Activated naive CD8-positive, alpha-beta T cell treated with anti-CD3 and anti-CD28 coated beads for 36 hours (primary cell): ENCODE measurements around the gene DNAJC7. TPM values are rescaled to one million over a fixed set of nuclear protein-coding genes. Genes with fewer than 3 reads are reported as not detected.
"Not testable (repeated sequence)": the region's sequence is repeated elsewhere in the genome, so short reads cannot be mapped to it uniquely, and the experiment has no call there.

Experiments
- DNase-seq: peaks from one replicate; pipeline ENCODE4 v3.0.0; 2021
- H3K27ac Mint-ChIP-seq: one replicate; pipeline ENCODE4 v1.8.0; 2022; ENCODE audit warnings: mild to moderate bottlenecking, moderate library complexity, mixed read lengths
- H3K27me3 Mint-ChIP-seq: one replicate; pipeline ENCODE4 v1.8.0; 2022; ENCODE audit warnings: mild to moderate bottlenecking, mixed read lengths
- H3K36me3 Mint-ChIP-seq: one replicate; pipeline ENCODE4 v1.8.0; 2021; ENCODE audit warnings: mild to moderate bottlenecking, mixed read lengths
- H3K4me1 Mint-ChIP-seq: one replicate; pipeline ENCODE4 v1.8.0; 2021; ENCODE audit warnings: mixed read lengths
- H3K4me3 Mint-ChIP-seq: one replicate; pipeline ENCODE4 v1.8.0; 2022; ENCODE audit warnings: mild to moderate bottlenecking, moderate library complexity, mixed read lengths
- H3K9me3 Mint-ChIP-seq: one replicate; pipeline ENCODE4 v1.8.0; 2022; ENCODE audit warnings: mixed read lengths
- total RNA-seq, 2 experiments: library from RNA; stranded (reverse); gene quantifications; one replicate each; pipeline ENCODE4 v1.2.3, GENCODE V29; 2021

DNAJC7 gene
- total RNA-seq, 2 experiments from 2014 or later = 103 to 106 TPM

DNA sequence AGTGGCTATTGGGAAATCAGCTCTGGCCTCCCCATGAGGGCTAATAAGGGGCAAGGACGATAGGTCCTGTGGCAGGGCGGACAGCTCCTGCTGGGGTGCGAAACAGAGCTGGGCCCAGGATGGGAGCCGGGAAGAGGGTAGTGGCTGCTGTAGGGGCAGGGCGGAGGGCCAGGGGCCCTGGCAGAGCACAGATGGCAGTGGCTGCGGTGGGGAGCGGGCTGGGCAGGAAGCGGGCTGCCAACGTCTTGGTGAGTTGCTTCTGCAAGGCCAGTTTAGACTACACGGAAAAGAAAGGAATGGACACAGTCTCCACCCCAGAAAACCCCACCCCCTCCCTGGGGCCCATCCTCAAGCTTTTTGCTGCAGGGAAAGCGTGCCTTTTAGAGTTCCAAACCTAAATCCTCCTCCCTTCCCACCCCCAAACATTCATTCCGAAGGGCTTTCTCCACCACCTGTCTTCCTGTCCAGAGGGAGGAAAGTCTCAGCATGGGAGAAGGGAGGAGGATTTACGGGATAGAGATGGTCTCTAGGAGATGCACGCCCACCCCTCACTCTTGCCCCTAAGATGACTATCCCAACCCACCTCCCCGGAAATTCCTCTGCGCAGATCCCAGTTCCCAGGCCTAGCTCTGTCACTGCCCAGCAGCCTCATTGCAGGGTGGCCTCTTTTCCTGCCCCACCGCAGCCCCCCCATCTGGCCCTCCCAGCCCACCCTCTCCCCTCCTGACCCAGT is 9.8 kb upstream of the DNAJC7 start:
- H3K27ac Mint-ChIP-seq = no peak overlapping the region
- no peaks in the 10 kb centered on the region for H3K27me3 Mint-ChIP-seq
- peak overlapping the region; percentile 14 for H3K4me3 Mint-ChIP-seq
- DNase-seq = no peak
- H3K9me3 Mint-ChIP-seq = no peaks in the 10 kb centered on the region
- H3K4me1 Mint-ChIP-seq = peaks cover 9% of the 10 kb centered on the region
- H3K36me3 Mint-ChIP-seq = peaks cover 6% of the 10 kb centered on the region

DNA sequence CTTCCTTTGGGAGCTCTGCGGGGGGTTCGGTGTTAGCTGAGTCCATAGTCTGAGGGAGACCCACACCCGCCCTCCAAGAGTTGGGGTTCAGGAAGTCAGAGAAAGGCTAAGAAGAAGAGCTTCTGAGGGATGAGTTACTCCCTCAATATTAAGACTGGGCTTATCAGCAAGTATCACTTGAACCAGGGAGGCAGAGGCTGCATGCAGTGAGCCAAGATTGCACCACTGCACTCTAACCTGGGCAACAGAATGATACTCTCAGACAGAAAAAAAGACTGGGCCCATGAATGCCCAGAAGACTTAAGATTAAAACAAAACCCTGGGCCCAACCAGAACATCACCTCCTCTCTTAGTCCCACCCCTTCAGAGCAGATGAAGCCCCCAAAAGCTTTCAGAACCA is 8.7 kb upstream of the DNAJC7 start:
- H3K4me1 Mint-ChIP-seq = peaks cover 16% of the 10 kb centered on the region
- DNase-seq = no peak
- no peak overlapping the region for H3K27ac Mint-ChIP-seq

DNA sequence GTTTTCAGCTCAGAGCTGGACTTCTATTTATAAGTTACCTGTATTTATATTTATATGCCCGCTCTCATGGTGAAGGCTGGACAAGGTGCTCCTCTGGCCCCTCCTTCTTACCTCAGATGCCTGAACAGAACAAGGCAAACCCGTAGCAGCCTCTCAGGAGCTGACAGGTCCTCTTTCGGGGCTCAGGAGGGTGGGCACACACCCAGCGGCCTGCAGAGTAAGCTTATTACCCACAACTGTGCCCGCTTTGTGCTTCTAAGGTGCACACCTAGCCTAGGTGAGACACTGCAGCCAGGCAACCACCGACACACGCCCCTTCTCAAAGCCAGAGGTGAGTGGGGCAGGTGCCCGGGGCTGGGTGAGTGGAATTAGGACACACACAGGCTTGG is 7.9 kb upstream of the DNAJC7 start:
- peaks cover 6% of the 10 kb centered on the region for H3K36me3 Mint-ChIP-seq

More for the DNA sequence above, 8.7 kb upstream of the DNAJC7 start:
- peaks cover 6% of the 10 kb centered on the region for H3K36me3 Mint-ChIP-seq
- no peaks in the 10 kb centered on the region for H3K9me3 Mint-ChIP-seq
- H3K4me3 Mint-ChIP-seq = no peak overlapping the region
- H3K27me3 Mint-ChIP-seq = no peaks in the 10 kb centered on the region

DNA sequence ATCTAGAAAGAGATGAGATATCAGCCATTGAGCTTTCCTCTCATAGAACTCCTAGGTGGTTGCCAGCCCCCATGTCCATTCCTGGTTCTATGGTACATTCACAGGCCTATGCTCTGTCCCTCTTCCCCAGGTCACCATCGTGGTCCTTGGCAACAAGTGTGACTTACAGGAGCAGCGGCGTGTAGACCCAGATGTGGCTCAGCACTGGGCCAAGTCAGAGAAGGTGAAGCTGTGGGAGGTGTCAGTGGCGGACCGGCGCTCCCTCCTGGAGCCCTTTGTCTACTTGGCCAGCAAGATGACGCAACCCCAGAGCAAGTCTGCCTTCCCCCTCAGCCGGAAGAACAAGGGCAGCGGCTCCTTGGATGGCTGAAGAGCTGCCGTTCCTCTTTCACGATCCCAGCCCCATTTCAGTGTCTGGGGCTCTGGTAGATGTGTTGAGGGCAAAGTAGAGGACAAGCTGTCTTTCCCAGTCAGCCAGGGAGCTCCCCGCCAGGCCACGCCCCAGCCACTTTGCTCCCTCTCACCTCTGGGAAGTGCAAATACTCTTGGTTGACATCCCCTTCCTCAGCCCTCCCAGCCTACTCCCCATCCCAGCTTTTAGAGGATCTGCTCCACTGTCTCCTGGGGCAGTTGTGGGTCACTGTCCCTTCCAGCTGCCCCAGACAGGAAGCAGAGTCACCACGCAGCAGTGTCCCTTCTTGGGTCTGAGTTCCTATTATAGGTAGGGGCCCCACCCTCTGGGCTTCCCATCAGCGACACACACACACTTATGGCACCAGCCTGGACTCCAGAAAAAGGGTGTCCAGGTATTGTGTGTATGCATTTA is 6.5 kb upstream of the DNAJC7 start:
- peaks cover 1% of the 10 kb centered on the region for H3K9me3 Mint-ChIP-seq
- H3K27me3 Mint-ChIP-seq = no peaks in the 10 kb centered on the region
- peak overlapping the region; percentile 25 for H3K27ac Mint-ChIP-seq
- DNase-seq = no peak
- peaks cover 28% of the 10 kb centered on the region for H3K4me1 Mint-ChIP-seq
- H3K4me3 Mint-ChIP-seq = no peak overlapping the region
- peaks cover 9% of the 10 kb centered on the region for H3K36me3 Mint-ChIP-seq

More for the DNA sequence above, 7.9 kb upstream of the DNAJC7 start:
- Mint-ChIP-seq H3K27me3 (no peaks in the 10 kb centered on the region), H3K27ac (peak overlapping the region; percentile 80), H3K9me3 (no peaks in the 10 kb centered on the region), H3K4me3 (no peak overlapping the region), H3K4me1 (peaks cover 22% of the 10 kb centered on the region)
- no peak for DNase-seq

DNA sequence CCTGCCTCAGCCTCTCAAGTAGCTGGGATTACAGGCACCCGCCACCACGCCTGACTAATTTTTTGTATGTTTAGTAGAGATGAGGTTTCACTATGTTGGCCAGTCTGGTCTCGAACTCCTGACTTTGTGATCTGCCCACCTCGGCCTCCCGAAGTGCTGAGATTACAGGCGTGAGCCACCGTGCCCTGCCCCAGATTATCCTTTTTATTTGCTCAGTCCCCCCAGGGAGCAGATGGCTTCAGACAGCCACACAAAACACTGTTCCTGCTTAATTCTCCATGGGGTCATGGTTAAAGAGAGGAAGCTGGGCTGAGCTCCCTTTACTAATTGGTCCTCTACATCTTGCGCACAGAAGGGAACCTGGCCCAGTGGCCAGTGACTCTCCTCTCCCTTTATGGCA is 3.6 kb upstream of the DNAJC7 start:
- not testable (repeated sequence) for DNase-seq, H3K9me3 Mint-ChIP-seq, H3K27me3 Mint-ChIP-seq
- H3K27ac Mint-ChIP-seq = peak overlapping the region; percentile 85
- H3K4me1 Mint-ChIP-seq = peaks cover 39% of the 10 kb centered on the region
- H3K36me3 Mint-ChIP-seq = peaks cover 20% of the 10 kb centered on the region
- H3K4me3 Mint-ChIP-seq = peak overlapping the region; percentile 91

DNA sequence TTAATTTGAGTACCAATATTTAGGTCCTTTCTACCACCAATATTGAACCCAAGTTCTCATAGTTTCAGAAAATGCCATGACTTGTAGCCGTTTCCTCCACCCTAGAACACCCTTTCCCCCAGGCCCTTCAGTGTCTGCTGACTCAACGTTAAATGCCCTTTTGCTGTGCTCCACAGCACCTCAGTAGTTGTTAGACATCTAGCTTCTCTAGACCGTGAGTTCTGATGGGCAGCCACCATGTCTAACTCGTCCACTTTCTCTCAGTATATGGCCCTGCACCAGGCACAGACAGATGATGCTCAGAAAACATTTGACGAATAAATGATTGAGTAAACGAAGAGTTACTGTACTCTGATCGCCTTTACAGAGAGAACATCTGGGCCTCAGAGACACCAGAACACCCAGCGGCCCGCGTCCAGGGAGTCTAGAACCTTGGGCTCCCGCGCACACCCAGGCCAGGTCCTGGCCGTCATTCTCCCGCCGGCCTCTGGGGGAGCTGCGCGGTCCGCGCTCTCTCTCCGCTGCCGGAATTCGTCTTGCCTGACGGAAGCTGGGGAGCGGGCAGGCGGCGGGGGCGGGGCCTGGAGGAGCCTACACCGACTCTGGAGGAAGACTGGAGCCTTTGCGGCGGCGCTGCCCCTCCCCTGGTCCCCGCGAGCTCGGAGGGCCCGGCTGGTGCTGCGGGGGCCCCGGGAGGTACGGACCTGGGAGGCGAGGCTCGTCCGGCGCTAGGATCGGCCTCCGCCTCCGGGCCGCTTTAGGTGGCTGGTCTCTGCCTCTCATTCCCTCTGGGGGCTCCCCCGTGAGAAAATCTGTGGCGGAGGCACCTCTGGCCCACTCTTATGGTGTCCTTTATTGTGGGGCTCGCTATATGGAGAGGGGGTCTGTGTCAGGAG is 2.5 kb upstream of the DNAJC7 start, which contains the start of gene NKIRAS2:
Gene NKIRAS2, plus strand, starts transcription at position 582 of the 896 bp plus-strand sequence. CDS start 1,488 bp downstream, outside the sequence.
- H3K9me3 Mint-ChIP-seq = peaks cover 1% of the 10 kb centered on the region
- H3K4me1 Mint-ChIP-seq = peaks cover 45% of the 10 kb centered on the region
- peak within 1 kb of the TSS; percentile 91 for H3K4me3 Mint-ChIP-seq
- peaks cover 31% of the 10 kb centered on the region for H3K36me3 Mint-ChIP-seq
- no peaks in the 10 kb centered on the region for H3K27me3 Mint-ChIP-seq
- peak; percentile 95 for DNase-seq
- peak within 1 kb of the TSS; percentile 85 for H3K27ac Mint-ChIP-seq

DNA sequence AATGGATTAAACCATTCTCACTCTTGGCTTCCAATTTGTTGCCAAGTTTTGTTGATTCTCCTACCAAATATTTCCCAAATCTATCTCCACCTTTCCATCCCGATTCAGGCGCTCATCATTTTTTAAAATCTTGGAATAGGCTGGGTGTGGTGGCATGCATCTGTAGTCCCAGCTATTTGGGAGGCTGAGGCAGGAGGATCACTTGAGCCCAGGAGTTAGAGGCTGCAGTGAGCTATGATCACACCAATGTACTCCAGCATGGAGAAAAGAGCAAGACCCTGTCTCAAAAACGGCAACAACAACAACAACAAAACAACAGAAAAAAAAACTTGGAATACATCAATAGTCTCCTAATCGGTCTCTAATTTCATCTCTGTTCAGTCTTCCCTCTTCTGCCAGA is 1.7 kb upstream of the DNAJC7 start:
- peaks cover 28% of the 10 kb centered on the region for H3K36me3 Mint-ChIP-seq
- H3K4me3 Mint-ChIP-seq = no peak overlapping the region
- peaks cover 40% of the 10 kb centered on the region for H3K4me1 Mint-ChIP-seq
- no peak overlapping the region for H3K27ac Mint-ChIP-seq
- H3K27me3 Mint-ChIP-seq = no peaks in the 10 kb centered on the region
- no peak for DNase-seq
- H3K9me3 Mint-ChIP-seq = peaks cover 1% of the 10 kb centered on the region

DNA sequence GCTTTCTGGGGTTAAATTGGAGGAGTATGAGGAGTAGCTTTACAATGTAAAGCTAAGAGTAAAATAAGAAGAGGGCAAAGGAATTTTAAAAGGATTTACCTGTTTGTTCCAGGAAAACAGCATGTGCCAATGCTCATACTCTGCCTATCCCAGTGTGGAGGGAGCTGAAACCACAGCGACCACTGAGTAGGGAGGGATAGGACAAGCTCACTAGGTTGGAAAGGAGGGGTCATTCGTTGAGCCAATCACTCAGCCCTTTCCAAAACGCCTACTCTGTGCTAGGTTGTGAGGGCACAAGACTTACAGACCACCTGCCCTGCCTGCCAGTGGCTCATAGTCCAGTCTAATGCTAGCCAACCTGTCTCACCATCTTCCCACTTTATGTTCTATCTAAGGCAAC is 1.1 kb upstream of the DNAJC7 start:
- Mint-ChIP-seq H3K4me3 (peak overlapping the region; percentile 98), H3K4me1 (peaks cover 43% of the 10 kb centered on the region), H3K36me3 (peaks cover 28% of the 10 kb centered on the region), H3K9me3 (peaks cover 1% of the 10 kb centered on the region), H3K27ac (peak overlapping the region; percentile 91), H3K27me3 (no peaks in the 10 kb centered on the region)
- DNase-seq = no peak

DNA sequence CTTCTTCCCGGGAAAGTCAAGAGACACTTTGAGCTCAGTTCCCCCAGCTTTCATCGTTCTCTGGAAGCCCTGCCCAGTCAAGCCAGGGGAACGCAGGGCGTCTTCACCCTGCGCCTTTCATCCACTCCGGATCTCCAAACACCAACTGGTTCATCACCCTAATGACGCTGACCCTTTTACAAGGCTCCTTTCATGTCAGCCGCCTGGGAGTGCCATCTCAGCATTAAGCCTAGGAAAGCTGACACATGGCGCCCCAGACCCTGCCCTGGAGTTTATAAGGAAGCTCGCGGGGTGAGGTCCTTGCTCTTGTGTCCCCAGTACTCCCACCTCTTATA is 594 bp upstream of the DNAJC7 start:
- Mint-ChIP-seq H3K36me3 (peaks cover 28% of the 10 kb centered on the region), H3K9me3 (peaks cover 1% of the 10 kb centered on the region), H3K27me3 (no peaks in the 10 kb centered on the region), H3K4me3 (peak overlapping the region; percentile 98), H3K4me1 (peaks cover 47% of the 10 kb centered on the region), H3K27ac (peak overlapping the region; percentile 91)
- DNase-seq = peak; percentile 37

DNA sequence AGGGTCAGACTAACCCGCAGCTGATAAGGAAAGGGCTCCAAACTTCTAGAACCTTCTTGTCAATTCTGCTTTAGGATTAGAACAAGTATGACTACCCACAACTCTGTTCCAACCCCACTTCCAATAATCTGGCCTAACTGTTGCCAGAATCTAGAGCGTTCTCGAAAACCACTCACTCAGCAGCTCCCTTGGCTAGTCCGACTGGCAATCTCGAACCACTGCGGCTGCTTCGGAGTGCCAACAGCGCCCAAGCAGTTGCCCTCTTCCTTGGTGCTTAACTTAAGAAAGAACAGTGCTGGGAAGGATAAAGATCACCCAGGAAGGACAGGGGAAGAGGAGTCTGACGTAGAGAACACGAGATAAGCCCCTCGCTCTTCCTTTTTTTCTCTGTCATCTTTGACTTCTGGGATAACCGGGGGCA is 818 bp downstream of the DNAJC7 start:
- DNase-seq = no peak
- Mint-ChIP-seq H3K9me3 (peaks cover 1% of the 10 kb centered on the region), H3K4me1 (peaks cover 57% of the 10 kb centered on the region), H3K4me3 (peak overlapping the region; percentile 98), H3K36me3 (peaks cover 29% of the 10 kb centered on the region), H3K27ac (peak overlapping the region; percentile 91), H3K27me3 (no peaks in the 10 kb centered on the region)

DNA sequence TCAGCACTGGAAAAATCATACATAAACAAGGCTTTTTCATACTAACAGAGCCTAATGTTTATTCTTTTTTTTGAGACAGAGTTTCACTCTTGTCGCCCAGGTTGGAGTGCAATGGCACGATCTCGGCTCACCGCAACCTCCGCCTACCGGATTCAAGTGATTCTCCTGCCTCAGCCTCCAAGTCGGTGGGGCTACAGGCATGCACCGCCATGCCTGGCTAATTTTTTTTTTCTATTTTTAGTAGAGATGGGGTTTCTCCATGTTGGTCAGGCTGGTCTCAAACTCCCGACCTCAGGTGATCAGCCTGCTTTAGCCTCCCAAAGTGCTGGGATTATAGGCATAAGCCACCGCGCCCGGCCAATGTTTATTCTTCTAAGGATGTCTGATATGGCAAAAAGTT is 3.5 kb downstream of the DNAJC7 start:
- not testable (repeated sequence) for H3K9me3 Mint-ChIP-seq, H3K27ac Mint-ChIP-seq, H3K27me3 Mint-ChIP-seq, DNase-seq
- Mint-ChIP-seq H3K4me3 (peak overlapping the region; percentile 0), H3K36me3 (peaks cover 34% of the 10 kb centered on the region), H3K4me1 (peaks cover 62% of the 10 kb centered on the region)

DNA sequence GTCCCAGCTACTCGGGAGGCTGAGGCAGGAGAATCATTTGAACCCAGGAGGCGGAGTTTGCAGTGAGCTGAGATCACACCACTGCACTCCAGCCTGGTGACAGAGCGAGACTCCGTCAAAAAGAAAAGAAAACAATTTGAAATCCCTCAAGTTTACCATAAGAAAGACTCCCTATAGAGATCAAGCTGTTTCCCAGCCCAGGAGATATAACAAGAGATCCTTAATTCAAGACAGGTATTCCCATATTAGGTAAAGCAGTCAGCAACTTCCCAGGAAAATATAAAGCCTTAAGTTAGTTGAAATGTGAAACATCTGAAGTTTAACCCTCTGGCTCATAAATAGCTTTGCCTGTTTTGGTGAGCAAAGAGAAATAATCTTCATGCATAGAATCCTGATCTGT is 4.9 kb downstream of the DNAJC7 start:
- not testable (repeated sequence) for H3K27ac Mint-ChIP-seq, DNase-seq, H3K4me3 Mint-ChIP-seq, H3K27me3 Mint-ChIP-seq, H3K9me3 Mint-ChIP-seq
- Mint-ChIP-seq H3K36me3 (peaks cover 34% of the 10 kb centered on the region), H3K4me1 (peaks cover 53% of the 10 kb centered on the region)

DNA sequence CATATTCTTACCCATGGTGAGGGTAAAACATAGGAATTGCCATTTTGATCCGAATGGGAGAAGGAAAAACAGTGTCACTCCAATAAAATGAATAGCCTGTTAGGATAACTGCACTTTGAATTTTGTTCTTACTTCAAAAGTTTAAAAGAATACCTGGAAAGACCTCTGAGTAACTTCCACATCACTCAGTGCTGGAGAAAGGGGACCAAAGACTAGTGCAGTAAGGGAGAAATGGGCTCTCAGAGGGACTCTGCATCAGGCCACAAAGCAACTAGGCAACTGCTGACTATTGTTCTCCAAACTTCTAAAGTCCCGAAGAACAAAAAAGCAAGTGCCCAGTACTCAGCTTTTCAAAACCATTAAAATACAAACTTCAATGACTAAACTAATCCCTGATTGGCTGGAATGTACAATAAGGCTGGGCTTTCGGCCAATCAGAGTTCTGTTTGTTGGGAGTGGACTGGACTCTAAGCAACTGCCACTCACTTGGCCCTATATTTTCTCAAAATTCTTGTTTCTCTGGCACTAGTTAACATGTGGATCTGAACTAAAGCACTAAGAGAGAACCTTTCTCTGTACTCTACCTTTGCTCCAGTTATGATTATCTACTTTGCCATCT is 6.2 kb downstream of the DNAJC7 start:
- Mint-ChIP-seq H3K4me1 (peaks cover 55% of the 10 kb centered on the region), H3K36me3 (peaks cover 24% of the 10 kb centered on the region), H3K4me3 (no peak overlapping the region), H3K27ac (no peak overlapping the region), H3K9me3 (no peaks in the 10 kb centered on the region), H3K27me3 (no peaks in the 10 kb centered on the region)
- DNase-seq = no peak

DNA sequence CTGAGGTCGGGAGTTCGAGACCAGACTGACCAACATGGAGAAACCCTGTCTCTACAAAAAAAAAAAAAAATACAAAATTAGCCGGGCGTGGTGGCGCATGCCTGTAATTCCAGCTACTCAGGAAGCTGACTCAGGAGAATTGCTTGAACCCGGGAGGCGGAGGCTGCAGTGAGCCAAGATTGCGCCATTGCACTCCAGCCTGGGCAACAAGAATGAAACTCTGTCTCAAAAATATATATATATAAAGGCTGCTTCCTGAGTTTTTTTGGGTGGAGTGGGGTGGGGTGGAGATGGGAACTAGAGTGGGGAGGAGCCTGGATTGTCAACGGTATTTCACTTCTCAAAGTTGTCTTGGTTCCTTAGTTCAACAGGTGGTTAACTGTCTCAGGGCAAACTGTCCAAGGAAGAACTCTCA is 7.0 kb downstream of the DNAJC7 start:
- not testable (repeated sequence) for H3K27me3 Mint-ChIP-seq, H3K27ac Mint-ChIP-seq, H3K9me3 Mint-ChIP-seq, DNase-seq, H3K4me3 Mint-ChIP-seq
- peaks cover 50% of the 10 kb centered on the region for H3K4me1 Mint-ChIP-seq
- H3K36me3 Mint-ChIP-seq = peaks cover 17% of the 10 kb centered on the region
